ENCODE measurements around the gene RAB3D. TPM values are rescaled to one million over a fixed set of nuclear protein-coding genes. Genes with fewer than 3 reads are reported as not detected.

RAB3D gene
- total and polyA plus RNA-seq, 2 experiments from 2014 or later = 3.8 to 21.2 TPM

- peak overlapping the region; percentile 72; the same call in 1 of the 2 replicates for H2AFZ ChIP-seq
- no peak for DNase-seq (ENCODE audit: low spot score)
- 0 out of 2 replicates have a peak, but pooled peaks cover 3% of the 10 kb centered on the region for H3K4me1 ChIP-seq (ENCODE audit: insufficient read depth)
- H3K4me3 ChIP-seq = peak overlapping the region; percentile 58
- no peaks in the 10 kb centered on the region for H3K27me3 ChIP-seq (ENCODE audit: insufficient read depth)
- H3K9me2 ChIP-seq (ENCODE audit: insufficient read depth) = no peaks in the 10 kb centered on the region
- no peak overlapping the region for H3K27ac ChIP-seq (ENCODE audit: low read depth)
- peak overlapping the region; percentile 92 for H3K4me2 ChIP-seq
- peak overlapping the region; percentile 94 for H3K4me3 Mint-ChIP-seq
- H3K36me3 Mint-ChIP-seq (ENCODE audit: low read depth) = no peaks in the 10 kb centered on the region
- TF ChIP-seq CTCF (conservative IDR thresholded peaks at IDR 0.05; ENCODE audit: low read depth in 2 of 2) (no peak), NANOG (IDR thresholded peaks at IDR 0.05; ENCODE audit: borderline replicate concordance) (no peak), POLR2AphosphoS5 (IDR thresholded peaks at IDR 0.05; ENCODE audit: low read depth) (no peak), STAT1 (IDR thresholded peaks at IDR 0.05; ENCODE audit: unreplicated experiment) (no peak), ZNF462 (CRISPR knock-in tag; IDR thresholded peaks at IDR 0.05) (no peak), JUNB (IDR thresholded peaks at IDR 0.05; ENCODE audit: unreplicated experiment) (no peak), ZNF114 (CRISPR knock-in tag; IDR thresholded peaks at IDR 0.05) (no peak), REST (IDR thresholded peaks at IDR 0.05; ENCODE audit: unreplicated experiment) (no peak), EZH2 (IDR thresholded peaks at IDR 0.05; ENCODE audit: low read depth, unreplicated experiment) (no peak), ETS1 (IDR thresholded peaks at IDR 0.05) (no peak), CREB1 (CRISPR knock-in tag; IDR thresholded peaks at IDR 0.05; ENCODE audit: low read depth) (no peak), EZH2phosphoT487 (IDR thresholded peaks at IDR 0.05; ENCODE audit: unreplicated experiment) (no peak), ZNF331 (CRISPR knock-in tag; IDR thresholded peaks at IDR 0.05; ENCODE audit: low read depth) (no peak)
- H3F3A ChIP-seq (replicated peaks; ENCODE audit: low read depth) = peaks cover 16% of the 10 kb centered on the region
- H3K27me3 Mint-ChIP-seq (ENCODE audit: insufficient read depth, low read depth, poor library complexity) = peaks cover 11% of the 10 kb centered on the region
- no peak for ATAC-seq
- H3K79me2 ChIP-seq (replicated peaks; ENCODE audit: insufficient read depth) = no peaks in the 10 kb centered on the region
- H3K9me3 Mint-ChIP-seq = peaks cover 3% of the 10 kb centered on the region; the same call in 1 of the 3 replicates
- no peak overlapping the region for H3K27ac Mint-ChIP-seq
- H3K36me3 ChIP-seq (ENCODE audit: insufficient read depth) = no peaks in the 10 kb centered on the region
- H3K4me1 Mint-ChIP-seq = peaks cover 17% of the 10 kb centered on the region
- no peaks in the 10 kb centered on the region for H4K20me1 ChIP-seq (replicated peaks; ENCODE audit: insufficient read depth)
Observed at GRCh38 chr19:11383706-11384048, 44.2 kb upstream of the RAB3D start.
